GM19099 (cell line): ENCODE data around the gene NAA35.

ENCODE experiments used
- POLR2A ChIP-seq: IDR thresholded peaks from 3 replicates; pipeline ENCODE4 v1.6.1; 2011; ENCODE audit warnings: low read depth; ENCODE audit not compliant: insufficient read length; ENCODE audit errors: extremely low read depth

Gene NAA35

GRCh38 chr9:85941622-85941940 lies 635 bp downstream of the NAA35 start:
- no peak for TF ChIP-seq POLR2A

GRCh38 chr9:85941966-85942912 lies 1.3 kb downstream of the NAA35 start:
- no peak for TF ChIP-seq POLR2A

GRCh38 chr9:85942913-85943709 lies 2.2 kb downstream of the NAA35 start:
- TF ChIP-seq POLR2A, result no peak

- TF ChIP-seq POLR2A, result no peak
These were observed 2.9 kb downstream of the NAA35 start for GRCh38 chr9:85943757-85944430.

- TF ChIP-seq POLR2A, result no peak
These were observed 3.7 kb downstream of the NAA35 start for GRCh38 chr9:85944672-85945071.

- no peak for TF ChIP-seq POLR2A
These were observed 8.8 kb downstream of the NAA35 start for GRCh38 chr9:85949586-85950335.

- no peak for TF ChIP-seq POLR2A
These were observed 19.0 kb downstream of the NAA35 start for GRCh38 chr9:85959955-85960354.

- TF ChIP-seq POLR2A, result no peak
These were observed 19.7 kb downstream of the NAA35 start for GRCh38 chr9:85960688-85961093.

GRCh38 chr9:85964526-85964925 lies 23.6 kb downstream of the NAA35 start:
- TF ChIP-seq POLR2A, result no peak

- no peak for TF ChIP-seq POLR2A
These were observed 24.0 kb downstream of the NAA35 start for GRCh38 chr9:85964949-85965348.

GRCh38 chr9:85969727-85970126 lies 28.8 kb downstream of the NAA35 start:
- no peak for TF ChIP-seq POLR2A

GRCh38 chr9:85971731-85972130 lies 30.8 kb downstream of the NAA35 start:
- no peak for TF ChIP-seq POLR2A

- no peak for TF ChIP-seq POLR2A
These were observed 32.3 kb downstream of the NAA35 start for GRCh38 chr9:85973238-85973637.

GRCh38 chr9:85978496-85978895 lies 37.5 kb downstream of the NAA35 start:
- TF ChIP-seq POLR2A, result no peak

- no peak for TF ChIP-seq POLR2A
These were observed 40.4 kb downstream of the NAA35 start for GRCh38 chr9:85981369-85981768.
